ENCODE measurements around the gene TNFSF9. TPM values are rescaled to one million over a fixed set of nuclear protein-coding genes. Genes with fewer than 3 reads are reported as not detected.
A peak's percentile ranks its signal among the peaks of the same experiment; 100 is the strongest.

The TNFSF9 gene
- total RNA-seq, 2 experiments from 2014 or later, result 20.9 to 22.3 TPM

GRCh38 chr19:6500837-6501739 is 29.7 kb upstream of the TNFSF9 start:
- ChIA-PET POLR2A (interaction anchor here (0.5 to 0.7 kb wide), 2 partner anchors 40 to 100 kb away, joined by 4 to 7 read pairs; no protein-coding TSS in a partner anchor), CTCF (ENCODE audit: unreplicated experiment) (no interaction called here)
- H3K9me2 ChIP-seq (ENCODE audit: insufficient read depth, low read length), result no peaks in the 10 kb centered on the region
- no peaks in the 10 kb centered on the region for H3K36me3 ChIP-seq (ENCODE audit: insufficient read depth, low read length)
- H3K27ac ChIP-seq (ENCODE audit: low read depth, low read length, poor library complexity, severe bottlenecking), result no peak overlapping the region
- BruUV-seq (replicated peaks), result no TSS peak
- H2AFZ ChIP-seq (ENCODE audit: low read length), result no peak overlapping the region; the same call in 1 of the 2 replicates
- no peaks in the 10 kb centered on the region for H4K20me1 ChIP-seq (ENCODE audit: insufficient read depth, low read length)
- TF ChIP-seq, protein P1, sequence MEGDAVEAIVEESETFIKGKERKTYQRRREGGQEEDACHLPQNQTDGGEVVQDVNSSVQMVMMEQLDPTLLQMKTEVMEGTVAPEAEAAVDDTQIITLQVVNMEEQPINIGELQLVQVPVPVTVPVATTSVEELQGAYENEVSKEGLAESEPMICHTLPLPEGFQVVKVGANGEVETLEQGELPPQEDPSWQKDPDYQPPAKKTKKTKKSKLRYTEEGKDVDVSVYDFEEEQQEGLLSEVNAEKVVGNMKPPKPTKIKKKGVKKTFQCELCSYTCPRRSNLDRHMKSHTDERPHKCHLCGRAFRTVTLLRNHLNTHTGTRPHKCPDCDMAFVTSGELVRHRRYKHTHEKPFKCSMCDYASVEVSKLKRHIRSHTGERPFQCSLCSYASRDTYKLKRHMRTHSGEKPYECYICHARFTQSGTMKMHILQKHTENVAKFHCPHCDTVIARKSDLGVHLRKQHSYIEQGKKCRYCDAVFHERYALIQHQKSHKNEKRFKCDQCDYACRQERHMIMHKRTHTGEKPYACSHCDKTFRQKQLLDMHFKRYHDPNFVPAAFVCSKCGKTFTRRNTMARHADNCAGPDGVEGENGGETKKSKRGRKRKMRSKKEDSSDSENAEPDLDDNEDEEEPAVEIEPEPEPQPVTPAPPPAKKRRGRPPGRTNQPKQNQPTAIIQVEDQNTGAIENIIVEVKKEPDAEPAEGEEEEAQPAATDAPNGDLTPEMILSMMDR (conservative IDR thresholded peaks at IDR 0.05; ENCODE audit: low read length), result no peak
- TF ChIP-seq EZH2phosphoT487 (IDR thresholded peaks at IDR 0.05; ENCODE audit: borderline replicate concordance, low read depth, low read length), result no peak
- no peak for DNase-seq (ENCODE audit: low spot score)
- no peaks in the 10 kb centered on the region for H3K79me2 ChIP-seq (ENCODE audit: insufficient read depth, low read depth, low read length)
- intact Hi-C loops (cut with micrococcal nuclease; ENCODE audit: unreplicated experiment), result loop anchor here (10.0 kb wide), 1 partner anchor 106 kb away; the partner anchor contains the start of gene GTF2F1
- H3K9me3 ChIP-seq (ENCODE audit: low read length), result no peaks in the 10 kb centered on the region
- peaks cover 41% of the 10 kb centered on the region for H3K4me1 ChIP-seq (ENCODE audit: insufficient read depth, low read length, poor library complexity, severe bottlenecking)
- H3K4me2 ChIP-seq (ENCODE audit: low read length), result peak overlapping the region; percentile 82
- H3K4me3 ChIP-seq (ENCODE audit: low read depth, low read length, poor library complexity, severe bottlenecking), result peak overlapping the region; percentile 74

GRCh38 chr19:6501740-6502648 is 28.8 kb upstream of the TNFSF9 start, which contains the start of gene TUBB4A:
Gene TUBB4A, minus strand, starts transcription at chr19:6502309. Its CDS starts 97 bp downstream, at chr19:6502212.
- DNase-seq (ENCODE audit: low spot score), result peak; percentile 84
- BruUV-seq (replicated peaks), result no TSS peak
- Histone ChIP-seq H3K4me2 (ENCODE audit: low read length) (peak within 1 kb of the TSS; percentile 82), H3K4me1 (ENCODE audit: insufficient read depth, low read length, poor library complexity, severe bottlenecking) (peaks cover 41% of the 10 kb centered on the region), H3K79me2 (ENCODE audit: insufficient read depth, low read depth, low read length) (no peaks in the 10 kb centered on the region), H3K4me3 (ENCODE audit: low read depth, low read length, poor library complexity, severe bottlenecking) (peak within 1 kb of the TSS; percentile 74), H2AFZ (ENCODE audit: low read length) (peak within 1 kb of the TSS; percentile 64), H4K20me1 (ENCODE audit: insufficient read depth, low read length) (no peaks in the 10 kb centered on the region), H3K9me2 (ENCODE audit: insufficient read depth, low read length) (no peaks in the 10 kb centered on the region), H3K27ac (ENCODE audit: low read depth, low read length, poor library complexity, severe bottlenecking) (peak within 1 kb of the TSS; percentile 44), H3K9me3 (ENCODE audit: low read length) (no peaks in the 10 kb centered on the region), H3K36me3 (ENCODE audit: insufficient read depth, low read length) (no peaks in the 10 kb centered on the region)
- ChIA-PET CTCF (ENCODE audit: unreplicated experiment) (no interaction called here), POLR2A (interaction anchor here (0.5 to 1.3 kb wide), 5 partner anchors 20 to 362 kb away, joined by 3 to 7 read pairs (median 4); no protein-coding TSS in a partner anchor)
- intact Hi-C loops (cut with micrococcal nuclease; ENCODE audit: unreplicated experiment), result loop anchor here (1.0 to 10.0 kb wide), 3 partner anchors 19 to 107 kb away; partner anchors contain the start of gene GTF2F1
- TF ChIP-seq, protein P1 (conservative IDR thresholded peaks at IDR 0.05; ENCODE audit: low read length), result no peak
- no peak for TF ChIP-seq EZH2phosphoT487 (IDR thresholded peaks at IDR 0.05; ENCODE audit: borderline replicate concordance, low read depth, low read length)
